Spleen (tissue), 11 donors: Measurements from ENCODE around the gene IQGAP2. TPM values are rescaled to one million over a fixed set of nuclear protein-coding genes. Genes with fewer than 3 reads are reported as not detected.

Source experiments
- DNase-seq: peaks from one replicate; pipeline ENCODE4 v3.0.0-alpha.2; 2020
- H3K27ac ChIP-seq, 8 donors: fragments of 200-600 bp; sonication (generic) in 7 of 8; 1 replicate in 4 of 8; 2 replicates in 4 of 8; pipeline versions ENCODE4 v1.5.0 to v1.8.0; 2016 to 2021; ENCODE audit warnings: inconsistent platforms in 4 of 8, mild to moderate bottlenecking in 4 of 8, moderate library complexity in 1 of 8
- H3K27me3 ChIP-seq, 7 donors: fragments of 200-600 bp; sonication (generic) in 6 of 7; replicated peaks in 1 of 7; 1 replicate in 4 of 7; 2 replicates in 3 of 7; pipeline versions ENCODE4 v1.5.0 to v1.8.0; 2016 to 2021; ENCODE audit warnings: inconsistent platforms in 3 of 7, mild to moderate bottlenecking in 1 of 7
- H3K36me3 ChIP-seq, 6 donors: fragments of 200-600 bp; sonication (generic) in 5 of 6; 1 replicate in 4 of 6; 2 replicates in 2 of 6; pipeline versions ENCODE4 v1.5.0 to v1.8.0; 2016 to 2021; ENCODE audit warnings: inconsistent platforms in 2 of 6
- H3K4me1 ChIP-seq, 6 donors: fragments of 200-600 bp; sonication (generic) in 5 of 6; 1 replicate in 3 of 6; 2 replicates in 3 of 6; pipeline versions ENCODE4 v1.5.0 to v1.8.0; 2016 to 2021; ENCODE audit warnings: inconsistent platforms in 3 of 6
- H3K4me3 ChIP-seq, 8 donors: fragments of 200-600 bp; sonication (generic) in 7 of 8; 1 replicate in 4 of 8; 2 replicates in 4 of 8; pipeline versions ENCODE4 v1.5.0 to v1.8.0; 2016 to 2021; ENCODE audit warnings: inconsistent platforms in 4 of 8, mild to moderate bottlenecking in 4 of 8, moderate library complexity in 2 of 8
- H3K9me3 ChIP-seq, 8 donors: fragments of 200-600 bp; sonication (generic) in 7 of 8; 1 replicate in 4 of 8; 2 replicates in 4 of 8; pipeline versions ENCODE4 v1.5.0 to v1.8.0; 2016 to 2021; ENCODE audit warnings: inconsistent platforms in 4 of 8
- CTCF ChIP-seq, 11 experiments: fragments of 200-600 bp in 7 of 11; fragments of 450-650 bp in 4 of 11; sonication (generic) in 4 of 11; IDR thresholded peaks in 8 of 11; conservative IDR thresholded peaks in 3 of 11; 1 replicate in 7 of 11; 2 replicates in 4 of 11; pipeline versions ENCODE4 v1.4.0 to v1.8.0; 2016 to 2021; ENCODE audit warnings: antibody characterized with exemption in 11 of 11, inconsistent platforms in 4 of 11, mild to moderate bottlenecking in 1 of 11
- POLR2A ChIP-seq, 3 donors: fragments of 450-650 bp; IDR thresholded peaks; one replicate each; pipeline ENCODE4 v1.5.1; 2017; ENCODE audit warnings: antibody characterized with exemption in 3 of 3, mild to moderate bottlenecking in 1 of 3
- POLR2AphosphoS5 ChIP-seq, 3 donors: sonication (generic); formaldehyde crosslinking; IDR thresholded peaks; one replicate each; pipeline ENCODE4 v1.5.1; 2017; ENCODE audit warnings: antibody characterized with exemption in 3 of 3
- WGBS, 5 donors: extraction: QIAGEN DNeasy Blood & Tissue Kit in 3 of 5; methylation state at CpG; one replicate each; pipeline versions ENCODE4 v1.1.5 to v1.1.7; 2013 to 2018; 5-methylcytosine and 5-hydroxymethylcytosine counted together
- intact Hi-C: fragments of 100-400 bp; cut with DNase I; formaldehyde crosslinking; loops from one replicate; pipeline ENCODE4 v1.15.0; 2023; ENCODE audit warnings: low total_unique reads
- polyA plus RNA-seq, 3 donors: library from polyadenylated mRNA; stranded (reverse); fragments of 200-250 nt; gene quantifications; one replicate each; pipeline ENCODE4 v1.2.1, GENCODE V29; 2013
- total RNA-seq, 7 donors: library from RNA; depleted of rRNA in 3 of 7; stranded (reverse); fragments of >200 nt in 3 of 7; fragmentation: NEBNext Ultra II Directional in 4 of 7; extraction: Animal tissue kit (Norgen Biotek cat#: 25700) in 4 of 7; gene quantifications; one replicate each; pipeline versions ENCODE4 v1.1.0 to v1.2.1, GENCODE V29; 2016 to 2021
- donor health status: healthy with polysubstance abuse.
- donor health status: DM: no; HTN: no; CAD: no; lungs with moderate emphysema.
- donor health status: DM: no; HTN: no; CAD: no.
- donor health status: Bipolar disorder and iron deficiency.
- donor health status: healthy.
- donor health status: DM: no; HTN: no; CAD: no.
- donor health status: DM: yes; HTN: yes; CAD: no.

The IQGAP2 gene
- total and polyA plus RNA-seq, 10 donors = 9.3 to 83.6 (median 52.8) TPM

- Histone ChIP-seq H3K36me3 (no peaks in the 10 kb centered on the region), H3K9me3 (no peaks in the 10 kb centered on the region), H3K4me3 (no peak overlapping the region), H3K27ac (no peak overlapping the region), H3K4me1 (no peaks in the 10 kb centered on the region), H3K27me3 (no peaks in the 10 kb centered on the region)
- intact Hi-C loops = no loop called here
- TF ChIP-seq POLR2AphosphoS5 (IDR thresholded peaks at IDR 0.05) (no peak), CTCF (IDR thresholded peaks at IDR 0.05 in 8 of 11, conservative IDR thresholded peaks at IDR 0.05 in 3 of 11) (no peak), POLR2A (IDR thresholded peaks at IDR 0.05) (no peak)
- no peak for DNase-seq
Observed at GRCh38 chr5:76490960-76491359, 87.9 kb downstream of the IQGAP2 start.

- Histone ChIP-seq H3K4me1 (no peaks in the 10 kb centered on the region), H3K4me3 (no peak overlapping the region), H3K9me3 (no peaks in the 10 kb centered on the region), H3K36me3 (no peaks in the 10 kb centered on the region), H3K27ac (no peak overlapping the region), H3K27me3 (no peaks in the 10 kb centered on the region)
- intact Hi-C loops = no loop called here
- 83 to 87% (median 86%) methylated on average over 6 of the region's 6 CpGs for WGBS, 5 donors
- no peak for TF ChIP-seq CTCF (IDR thresholded peaks at IDR 0.05 in 8 of 11, conservative IDR thresholded peaks at IDR 0.05 in 3 of 11)
- TF ChIP-seq POLR2A (IDR thresholded peaks at IDR 0.05) = no peak
- TF ChIP-seq POLR2AphosphoS5 (IDR thresholded peaks at IDR 0.05) = no peak
- DNase-seq = no peak
Observed at GRCh38 chr5:76492819-76493189, 89.7 kb downstream of the IQGAP2 start.

- DNase-seq = no peak
Observed at GRCh38 chr5:76493190-76493837, 90.2 kb downstream of the IQGAP2 start.

GRCh38 chr5:76494201-76494600 lies 91.1 kb downstream of the IQGAP2 start:
- no peaks in the 10 kb centered on the region for H3K27me3 ChIP-seq
- no peak for DNase-seq
- H3K4me1 ChIP-seq = no peaks in the 10 kb centered on the region
- intact Hi-C loops = no loop called here
- 88 to 95% (median 91%) methylated on average over 4 of the region's 4 CpGs for WGBS, 5 donors
- H3K4me3 ChIP-seq = no peak overlapping the region
- no peaks in the 10 kb centered on the region for H3K36me3 ChIP-seq
- H3K9me3 ChIP-seq = no peaks in the 10 kb centered on the region
- no peak overlapping the region for H3K27ac ChIP-seq
- no peak for TF ChIP-seq POLR2AphosphoS5 (IDR thresholded peaks at IDR 0.05)
- no peak for TF ChIP-seq POLR2A (IDR thresholded peaks at IDR 0.05)
- TF ChIP-seq CTCF (IDR thresholded peaks at IDR 0.05 in 8 of 11, conservative IDR thresholded peaks at IDR 0.05 in 3 of 11) = no peak

More at GRCh38 chr5:76493190-76493837, 90.2 kb downstream of the IQGAP2 start:
- H3K27ac ChIP-seq = no peak overlapping the region
- H3K9me3 ChIP-seq = no peaks in the 10 kb centered on the region
- intact Hi-C loops = no loop called here
- H3K27me3 ChIP-seq = no peaks in the 10 kb centered on the region
- H3K4me1 ChIP-seq = no peaks in the 10 kb centered on the region
- WGBS, 5 donors = 86 to 94% (median 92%) methylated on average over 8 of the region's 8 CpGs
- TF ChIP-seq CTCF (IDR thresholded peaks at IDR 0.05 in 8 of 11, conservative IDR thresholded peaks at IDR 0.05 in 3 of 11) = no peak
- TF ChIP-seq POLR2A (IDR thresholded peaks at IDR 0.05) = no peak
- TF ChIP-seq POLR2AphosphoS5 (IDR thresholded peaks at IDR 0.05) = no peak
- H3K4me3 ChIP-seq = no peak overlapping the region
- no peaks in the 10 kb centered on the region for H3K36me3 ChIP-seq
